Lower lobe of right lung (tissue), 2 donors: ENCODE measurements around the gene PFKM. TPM values are rescaled to one million over a fixed set of nuclear protein-coding genes. Genes with fewer than 3 reads are reported as not detected.

ENCODE experiments used
- ATAC-seq, 2 donors: fragments of 200-7000 bp; cut with Tn5 transposase; one replicate each; pipeline ENCODE4 v1.9.1; 2020 to 2022; ENCODE audit warnings: mild to moderate bottlenecking in 2 of 2, moderate library complexity in 2 of 2
- DNase-seq: peaks from one replicate; pipeline ENCODE4 v3.0.0-alpha.2; 2020
- H3K27ac ChIP-seq: fragments of 200-600 bp; one replicate; pipeline ENCODE4 v1.8.0; 2022
- H3K27me3 ChIP-seq: fragments of 200-600 bp; one replicate; pipeline ENCODE4 v1.8.0; 2022; ENCODE audit warnings: low read depth
- H3K36me3 ChIP-seq: fragments of 200-600 bp; one replicate; pipeline ENCODE4 v1.8.0; 2022; ENCODE audit warnings: mild to moderate bottlenecking
- H3K4me1 ChIP-seq: fragments of 200-600 bp; one replicate; pipeline ENCODE4 v1.8.0; 2022
- H3K4me3 ChIP-seq: fragments of 200-600 bp; one replicate; pipeline ENCODE4 v1.8.0; 2022; ENCODE audit warnings: mild to moderate bottlenecking
- H3K9me3 ChIP-seq: fragments of 200-600 bp; one replicate; pipeline ENCODE4 v1.8.0; 2022
- intact Hi-C: fragments of 100-400 bp; cut with DNase I; formaldehyde crosslinking; loops from one replicate; pipeline ENCODE4 v1.11.0; 2022
- total RNA-seq: library from RNA; stranded (reverse); fragmentation: NEBNext Ultra II Directional; extraction: Animal tissue kit (Norgen Biotek cat#: 25700); gene quantifications from one replicate; pipeline ENCODE4 v1.2.1, GENCODE V29; 2021
- TF ChIP-seq, protein P1 (sequence below): fragments of 200-600 bp; IDR thresholded peaks from one replicate; pipeline ENCODE4 v1.8.0; 2022; ENCODE audit warnings: antibody characterized with exemption, mild to moderate bottlenecking
- donor health status: DM: no; HTN: yes; CAD: no; lungs with severe emphysema.

The PFKM gene
- total RNA-seq, 1 donor from 2014 or later, result 39.1 TPM

DNA sequence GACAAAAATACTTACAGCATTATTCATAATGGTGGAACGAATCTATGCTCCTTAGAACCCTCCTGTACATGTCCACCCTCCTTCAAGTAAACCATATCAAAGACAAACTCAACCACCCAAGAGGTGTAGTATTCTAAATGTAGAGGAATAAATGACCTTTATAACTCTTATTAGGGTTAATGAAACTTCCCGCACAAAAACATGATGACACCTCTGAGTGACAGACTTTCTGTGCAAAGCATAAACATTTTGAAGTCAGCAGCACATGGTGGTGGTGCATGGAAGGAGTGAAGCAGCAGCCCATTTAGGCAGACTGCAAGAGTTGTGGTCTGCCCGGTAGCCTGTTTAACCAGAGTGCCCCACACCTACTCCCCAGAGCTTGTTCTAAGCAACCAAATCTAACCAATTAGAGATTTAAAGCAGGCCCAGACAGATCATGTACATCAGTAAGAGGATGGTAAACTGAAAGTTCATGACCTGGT lies 38.8 kb downstream of the PFKM start:
- Histone ChIP-seq H3K4me3 (peak overlapping the region; percentile 97), H3K27ac (peak overlapping the region; percentile 83), H3K36me3 (peaks cover 13% of the 10 kb centered on the region), H3K4me1 (peaks cover 19% of the 10 kb centered on the region), H3K27me3 (no peaks in the 10 kb centered on the region), H3K9me3 (no peaks in the 10 kb centered on the region)
- DNase-seq (no peak), ATAC-seq (no peak)
- intact Hi-C loops, result no loop called here
- TF ChIP-seq, protein P1, sequence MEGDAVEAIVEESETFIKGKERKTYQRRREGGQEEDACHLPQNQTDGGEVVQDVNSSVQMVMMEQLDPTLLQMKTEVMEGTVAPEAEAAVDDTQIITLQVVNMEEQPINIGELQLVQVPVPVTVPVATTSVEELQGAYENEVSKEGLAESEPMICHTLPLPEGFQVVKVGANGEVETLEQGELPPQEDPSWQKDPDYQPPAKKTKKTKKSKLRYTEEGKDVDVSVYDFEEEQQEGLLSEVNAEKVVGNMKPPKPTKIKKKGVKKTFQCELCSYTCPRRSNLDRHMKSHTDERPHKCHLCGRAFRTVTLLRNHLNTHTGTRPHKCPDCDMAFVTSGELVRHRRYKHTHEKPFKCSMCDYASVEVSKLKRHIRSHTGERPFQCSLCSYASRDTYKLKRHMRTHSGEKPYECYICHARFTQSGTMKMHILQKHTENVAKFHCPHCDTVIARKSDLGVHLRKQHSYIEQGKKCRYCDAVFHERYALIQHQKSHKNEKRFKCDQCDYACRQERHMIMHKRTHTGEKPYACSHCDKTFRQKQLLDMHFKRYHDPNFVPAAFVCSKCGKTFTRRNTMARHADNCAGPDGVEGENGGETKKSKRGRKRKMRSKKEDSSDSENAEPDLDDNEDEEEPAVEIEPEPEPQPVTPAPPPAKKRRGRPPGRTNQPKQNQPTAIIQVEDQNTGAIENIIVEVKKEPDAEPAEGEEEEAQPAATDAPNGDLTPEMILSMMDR, result no peak

DNA sequence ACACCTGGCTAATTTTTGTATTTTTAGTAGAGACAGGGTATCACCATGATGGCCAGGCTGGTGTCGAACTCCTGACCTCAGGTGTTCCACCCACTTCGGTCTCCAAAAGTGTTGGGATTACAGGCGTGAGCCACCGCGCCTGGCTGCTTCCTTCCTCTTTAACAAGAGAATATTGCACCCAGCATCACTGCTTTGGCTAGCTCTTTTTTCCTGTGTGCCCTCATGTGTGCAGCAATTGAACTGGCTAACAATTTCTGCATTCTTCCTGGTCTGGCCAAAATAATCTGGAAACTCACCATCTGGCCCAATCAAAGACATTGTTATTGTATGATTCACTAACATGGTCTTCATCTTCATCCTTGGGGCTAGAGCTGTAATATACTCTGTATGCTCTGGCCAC lies 40.9 kb downstream of the PFKM start:
- Histone ChIP-seq H3K27ac (no peak overlapping the region), H3K27me3 (no peaks in the 10 kb centered on the region), H3K36me3 (no peaks in the 10 kb centered on the region), H3K4me1 (peaks cover 19% of the 10 kb centered on the region), H3K9me3 (no peaks in the 10 kb centered on the region), H3K4me3 (no peak overlapping the region)
- TF ChIP-seq, protein P1, result no peak
- DNase-seq, result no peak
- no peak for ATAC-seq
- intact Hi-C loops, result no loop called here

DNA sequence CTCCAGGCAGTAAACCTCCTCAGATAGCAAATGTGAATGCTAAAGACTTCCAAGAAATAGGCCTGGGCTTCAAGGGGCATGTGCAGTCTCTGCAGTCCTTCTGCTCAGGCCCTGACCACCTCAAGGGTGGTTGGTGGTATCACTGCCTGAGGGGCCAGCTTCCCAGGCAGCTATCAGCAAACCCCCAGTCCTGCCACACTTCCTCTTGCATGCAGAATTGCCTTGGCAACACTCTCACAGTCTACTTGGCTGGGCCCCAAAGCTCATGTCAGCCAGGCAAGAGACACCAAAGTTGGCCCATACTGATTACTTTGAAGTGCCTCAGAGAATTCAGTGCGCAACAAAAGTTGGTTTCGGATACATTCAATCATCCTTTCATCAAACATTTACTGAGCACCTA lies 41.6 kb downstream of the PFKM start:
- no peaks in the 10 kb centered on the region for H3K36me3 ChIP-seq
- no peak for ATAC-seq
- no peak for DNase-seq
- no peak overlapping the region for H3K4me3 ChIP-seq
- H3K27ac ChIP-seq, result no peak overlapping the region
- intact Hi-C loops, result no loop called here
- H3K4me1 ChIP-seq, result peaks cover 18% of the 10 kb centered on the region
- H3K27me3 ChIP-seq, result peaks cover 1% of the 10 kb centered on the region
- TF ChIP-seq, protein P1, result no peak
- H3K9me3 ChIP-seq, result no peaks in the 10 kb centered on the region

DNA sequence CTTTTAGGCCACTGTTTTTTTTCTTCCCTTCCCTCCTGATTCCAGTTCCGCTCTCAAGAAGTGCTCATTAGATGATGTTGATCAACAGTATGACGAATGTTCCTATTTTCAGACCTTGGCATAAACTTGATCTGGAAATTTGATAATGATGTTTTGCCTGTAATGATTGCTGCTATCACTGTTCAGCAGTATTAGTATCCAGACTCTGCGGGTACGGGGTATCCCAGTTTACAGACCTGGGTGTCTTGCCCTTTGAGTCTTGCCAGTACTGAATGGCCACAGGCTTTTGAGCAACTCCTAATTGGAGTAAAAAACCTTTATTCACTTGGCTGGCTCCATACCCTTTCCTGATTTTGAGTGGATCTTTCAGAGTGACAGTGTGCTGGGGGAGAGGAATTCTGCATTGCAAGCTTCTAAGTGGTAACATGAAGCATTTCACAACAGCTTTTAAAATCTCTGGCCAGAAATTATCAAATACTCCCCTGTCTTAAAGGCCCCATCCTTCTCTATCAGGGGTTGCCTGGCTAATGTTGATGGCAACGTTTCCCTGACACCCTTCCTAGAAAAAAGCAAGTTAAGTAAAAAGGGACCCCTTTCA lies 44.1 kb downstream of the PFKM start:
- no peaks in the 10 kb centered on the region for H3K36me3 ChIP-seq
- TF ChIP-seq, protein P1, result no peak
- intact Hi-C loops, result no loop called here
- no peak overlapping the region for H3K27ac ChIP-seq
- ATAC-seq, result no peak
- H3K9me3 ChIP-seq, result no peaks in the 10 kb centered on the region
- H3K4me1 ChIP-seq, result peaks cover under 1% of the 10 kb centered on the region
- peaks cover 4% of the 10 kb centered on the region for H3K27me3 ChIP-seq
- H3K4me3 ChIP-seq, result no peak overlapping the region
- no peak for DNase-seq

DNA sequence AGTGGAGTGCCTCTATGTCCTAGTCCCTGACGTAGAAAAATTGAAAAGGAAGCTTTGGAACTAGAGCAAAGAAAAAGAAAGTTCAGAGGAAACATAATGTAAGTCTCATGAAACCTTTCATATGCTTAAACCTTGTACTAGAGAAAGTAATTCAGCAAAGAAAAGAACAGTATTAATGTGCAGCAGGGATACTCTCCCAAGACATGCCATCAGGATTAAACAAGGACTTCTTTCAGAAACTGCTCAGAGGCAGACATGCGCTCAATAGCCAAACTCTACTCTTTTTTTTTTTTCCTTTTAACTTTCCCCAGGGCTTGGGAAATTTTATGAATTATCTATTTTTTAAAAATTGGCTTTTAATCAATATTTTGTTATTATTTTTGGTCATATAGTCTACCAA lies 45.3 kb downstream of the PFKM start:
- no peak for ATAC-seq
- TF ChIP-seq, protein P1, result no peak
- no peaks in the 10 kb centered on the region for H3K9me3 ChIP-seq
- intact Hi-C loops, result no loop called here
- H3K27ac ChIP-seq, result no peak overlapping the region
- no peak for DNase-seq
- H3K27me3 ChIP-seq, result peaks cover 4% of the 10 kb centered on the region
- H3K36me3 ChIP-seq, result no peaks in the 10 kb centered on the region
- no peaks in the 10 kb centered on the region for H3K4me1 ChIP-seq
- H3K4me3 ChIP-seq, result no peak overlapping the region
